OCI-LY3 (cell line): ENCODE results near the gene SND1.

ENCODE experiments used
- CTCF ChIP-seq: fragments of 200-600, 300-600 bp; sonication (generic); IDR thresholded peaks from 2 replicates; pipeline ENCODE4 v1.5.1; 2014; ENCODE audit warnings: antibody characterized with exemption, low read length, low read depth
- EZH2phosphoT487 ChIP-seq: fragments of 200-600 bp; shearing (Covaris generic); IDR thresholded peaks from 2 replicates; pipeline ENCODE4 v1.6.1; 2018; ENCODE audit warnings: antibody characterized with exemption, mixed run types, low read depth

DNA sequence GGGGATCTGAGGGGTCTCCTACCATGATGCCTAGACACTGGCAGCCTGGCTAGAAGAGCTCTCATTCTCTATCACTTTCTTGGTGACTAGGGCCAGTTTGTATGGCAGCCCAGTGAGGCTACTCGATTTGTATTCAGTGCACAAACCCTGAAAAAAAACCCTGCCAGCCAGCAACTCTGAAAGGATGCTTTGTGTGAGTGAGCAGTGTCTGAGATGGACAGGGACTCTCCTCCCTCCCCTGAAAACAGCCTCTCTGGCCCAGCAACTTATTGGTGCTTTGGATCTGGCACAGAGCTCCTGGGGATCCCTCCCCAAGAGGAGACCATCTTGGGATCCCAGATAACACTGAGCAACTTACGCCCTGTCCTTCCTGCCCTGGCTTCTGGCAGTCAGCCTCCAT lies 390.0 kb downstream of the SND1 start:
- TF ChIP-seq CTCF: no peak
- no peak for TF ChIP-seq EZH2phosphoT487
